ENCODE measurements around the gene ANKRD30A.
"Not testable (repeated sequence)": the region's sequence is repeated elsewhere in the genome, so short reads cannot be mapped to it uniquely, and the experiment has no call there.

ANKRD30A gene

DNA sequence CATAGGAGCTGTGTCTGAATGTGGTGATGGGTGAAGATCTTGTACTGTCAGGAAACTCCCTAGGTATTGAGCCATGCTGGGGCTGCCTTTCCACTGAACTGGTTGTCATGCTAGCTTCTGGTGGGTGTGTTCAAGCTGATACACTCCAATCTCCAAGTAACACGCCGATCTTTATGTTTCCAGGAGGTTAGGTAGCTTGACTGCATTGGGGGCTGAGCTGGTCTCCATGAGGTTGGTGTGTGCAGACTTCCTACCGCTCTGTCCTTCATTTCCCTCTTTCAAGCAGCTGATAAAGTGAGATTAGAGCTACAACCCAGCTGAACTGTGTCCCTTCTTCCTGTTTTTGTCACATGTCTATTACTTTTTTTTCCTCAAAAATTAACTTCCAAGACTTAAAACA is 265.5 kb downstream of the ANKRD30A start:
- Histone ChIP-seq H3K27me3 (ENCODE audit: control insufficient read depth, insufficient read depth, low read length) (no peaks in the 10 kb centered on the region), H3K4me3 (ENCODE audit: low read depth, low read length) (no peak overlapping the region), H3K9ac (ENCODE audit: low read depth, low read length) (no peak overlapping the region), H3K4me1 (ENCODE audit: control insufficient read depth, insufficient read depth, low read length) (no peaks in the 10 kb centered on the region), H3K36me3 (ENCODE audit: control insufficient read depth, insufficient read depth, low read length) (no peaks in the 10 kb centered on the region), H3K9me3 (ENCODE audit: control insufficient read depth, insufficient read depth, low read length) (peaks cover 24% of the 10 kb centered on the region)

DNA sequence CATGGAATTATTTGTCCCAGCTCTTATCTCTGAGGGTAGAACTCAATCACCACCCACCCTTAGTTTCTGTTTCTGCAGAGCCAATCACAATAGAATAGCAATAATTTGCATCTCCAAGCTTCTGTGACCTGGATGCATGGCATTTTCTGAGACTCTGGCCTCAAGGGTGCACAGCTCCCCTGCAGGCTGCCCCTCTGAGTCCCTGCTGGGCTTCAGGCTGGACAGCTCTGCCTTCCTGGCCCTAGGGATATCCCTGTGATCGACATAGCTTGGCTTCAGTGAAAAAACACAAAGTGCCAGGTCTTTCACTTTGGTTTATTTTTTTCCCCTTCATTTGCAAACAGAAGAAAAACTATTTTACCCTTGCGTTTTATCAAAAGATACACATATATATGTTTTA is 275.4 kb downstream of the ANKRD30A start:
- H3K4me3 ChIP-seq (ENCODE audit: low read depth, low read length); H3K9ac ChIP-seq (ENCODE audit: low read depth, low read length); H3K4me1 ChIP-seq (ENCODE audit: control insufficient read depth, insufficient read depth, low read length); H3K27me3 ChIP-seq (ENCODE audit: control insufficient read depth, insufficient read depth, low read length); H3K36me3 ChIP-seq (ENCODE audit: control insufficient read depth, insufficient read depth, low read length): not testable (repeated sequence)
- peaks cover 18% of the 10 kb centered on the region for H3K9me3 ChIP-seq (ENCODE audit: control insufficient read depth, insufficient read depth, low read length)

DNA sequence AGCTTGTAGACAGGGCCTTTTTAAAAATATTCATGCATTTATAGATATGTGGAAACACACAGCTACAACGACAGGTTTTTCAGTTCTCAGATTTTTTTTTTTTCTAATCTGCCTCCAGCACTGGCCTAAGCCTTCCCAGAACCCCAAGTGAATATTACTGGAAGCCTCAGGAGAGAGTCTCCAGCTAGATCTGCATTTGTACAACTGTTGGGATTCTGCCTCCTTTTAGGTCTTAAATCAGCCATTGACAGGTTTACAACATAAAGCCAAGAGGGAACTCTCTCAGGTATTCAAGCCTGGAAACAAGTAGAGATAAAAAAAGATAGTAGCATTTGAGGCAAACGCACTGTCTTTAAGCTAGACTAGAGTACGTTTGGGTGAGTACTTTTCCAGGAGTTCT is 275.8 kb downstream of the ANKRD30A start:
- peaks cover 15% of the 10 kb centered on the region for H3K9me3 ChIP-seq (ENCODE audit: control insufficient read depth, insufficient read depth, low read length)
- no peak overlapping the region for H3K4me3 ChIP-seq (ENCODE audit: low read depth, low read length)
- H3K36me3 ChIP-seq (ENCODE audit: control insufficient read depth, insufficient read depth, low read length) = no peaks in the 10 kb centered on the region
- H3K27me3 ChIP-seq (ENCODE audit: control insufficient read depth, insufficient read depth, low read length) = no peaks in the 10 kb centered on the region
- H3K9ac ChIP-seq (ENCODE audit: low read depth, low read length) = no peak overlapping the region
- H3K4me1 ChIP-seq (ENCODE audit: control insufficient read depth, insufficient read depth, low read length) = no peaks in the 10 kb centered on the region

DNA sequence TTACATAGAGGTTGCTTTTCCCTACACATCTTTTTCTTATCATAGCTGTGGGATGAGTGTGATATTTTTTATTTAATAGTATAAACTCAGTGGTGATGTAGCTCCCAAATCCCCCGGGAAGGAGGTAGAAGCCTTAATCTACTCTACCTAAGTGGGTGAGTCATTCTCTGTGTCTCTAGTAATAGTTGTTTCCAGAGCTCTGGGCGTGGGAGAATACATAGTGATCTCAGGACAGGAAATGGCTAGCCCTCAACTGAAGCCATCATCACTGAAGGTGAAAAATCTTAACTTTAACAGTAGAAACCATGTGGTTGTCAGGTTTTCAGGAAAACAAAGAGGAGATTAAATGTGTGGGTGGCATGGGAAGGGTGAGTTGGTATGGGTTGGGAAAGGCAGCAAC is 278.4 kb downstream of the ANKRD30A start:
- H3K9me3 ChIP-seq (ENCODE audit: control insufficient read depth, insufficient read depth, low read length) = peaks cover 9% of the 10 kb centered on the region
- H3K27me3 ChIP-seq (ENCODE audit: control insufficient read depth, insufficient read depth, low read length) = no peaks in the 10 kb centered on the region
- no peak overlapping the region for H3K4me3 ChIP-seq (ENCODE audit: low read depth, low read length)
- H3K4me1 ChIP-seq (ENCODE audit: control insufficient read depth, insufficient read depth, low read length) = no peaks in the 10 kb centered on the region
- H3K36me3 ChIP-seq (ENCODE audit: control insufficient read depth, insufficient read depth, low read length) = no peaks in the 10 kb centered on the region
- no peak overlapping the region for H3K9ac ChIP-seq (ENCODE audit: low read depth, low read length)
